HEK293 (cell line): Measurements from ENCODE around the gene ASIP.

ENCODE experiments used
- CTCF ChIA-PET: fragments of 350-600 bp; formaldehyde crosslinking; extraction: SDS; loops from one replicate; lab custom pipeline; 2021; ENCODE audit warnings: antibody characterized with exemption; lab: Yijun Ruan, JAX
- POLR2A ChIA-PET: fragments of 300-600 bp; formaldehyde crosslinking; extraction: SDS; loops from one replicate; lab custom pipeline; 2020; ENCODE audit warnings: antibody characterized with exemption, inconsistent platforms; lab: Yijun Ruan, JAX
- H3K27ac ChIP-seq: fragments of 200-500 bp; sonication (Bioruptor generic); 2 replicates; pipeline ENCODE4 v1.5.1; 2014; ENCODE audit warnings: low read depth, low read length, control low read depth, inconsistent platforms; ENCODE audit errors: extremely low read depth
- H3K36me3 ChIP-seq, 2 experiments: fragments of 200-500 bp in 1 of 2; sonication (Bioruptor generic) in 1 of 2; 1 replicate in 1 of 2; 2 replicates in 1 of 2; pipeline ENCODE4 v1.5.1; 2014 to 2017; ENCODE audit warnings: inconsistent platforms in 2 of 2, low read length in 2 of 2; ENCODE audit not compliant: control insufficient read depth in 2 of 2, insufficient read depth in 1 of 2
- H3K4me1 ChIP-seq: fragments of 200-500 bp; sonication (Bioruptor generic); 2 replicates; pipeline ENCODE4 v1.5.1; 2014; ENCODE audit warnings: mild to moderate bottlenecking, low read length, inconsistent platforms; ENCODE audit not compliant: control insufficient read depth, insufficient read depth
- H3K4me3 ChIP-seq: 2 replicates; pipeline ENCODE4 v1.5.1; 2011; ENCODE audit warnings: low read depth, mild to moderate bottlenecking, control low read depth, low read length, moderate library complexity
- H3K9me3 ChIP-seq: fragments of 200-500 bp; sonication (Bioruptor generic); 2 replicates; pipeline ENCODE4 v1.5.1; 2014; ENCODE audit warnings: low read depth, low read length, inconsistent platforms; ENCODE audit not compliant: control insufficient read depth, insufficient read depth
- MYNN ChIP-seq: fragments of 450-650 bp; formaldehyde crosslinking; IDR thresholded peaks from 2 replicates; pipeline ENCODE4 v1.5.1; 2016; ENCODE audit warnings: missing biosample characterization, missing genetic modification characterization, borderline replicate concordance
- PRDM1 ChIP-seq: fragments of 450-650 bp; formaldehyde crosslinking; IDR thresholded peaks from 2 replicates; pipeline ENCODE4; 2016; ENCODE audit warnings: missing biosample characterization, missing genetic modification characterization
- SP3 ChIP-seq: fragments of 450-650 bp; formaldehyde crosslinking; IDR thresholded peaks from 2 replicates; pipeline ENCODE4 v1.5.1; 2016; ENCODE audit warnings: missing biosample characterization, missing genetic modification characterization
- TCF7L2 ChIP-seq: IDR thresholded peaks from 2 replicates; pipeline ENCODE4 v1.6.1; 2011; ENCODE audit warnings: low read depth, mild to moderate bottlenecking, inconsistent platforms, low read length, moderate library complexity, borderline replicate concordance
- WT1 ChIP-seq: fragments of 450-650 bp; formaldehyde crosslinking; IDR thresholded peaks from 2 replicates; pipeline ENCODE4 v1.5.1; 2016; ENCODE audit warnings: missing biosample characterization, missing genetic modification characterization
- ZNF214 ChIP-seq: fragments of 450-650 bp; formaldehyde crosslinking; IDR thresholded peaks from 2 replicates; pipeline ENCODE4 v1.5.1; 2017; ENCODE audit warnings: missing biosample characterization, mild to moderate bottlenecking, missing genetic modification characterization, borderline replicate concordance
- ZNF423 ChIP-seq: fragments of 450-650 bp; formaldehyde crosslinking; IDR thresholded peaks from 2 replicates; pipeline ENCODE4 v1.5.1; 2016; ENCODE audit warnings: missing biosample characterization, missing genetic modification characterization
- ZNF555 ChIP-seq: fragments of 450-650 bp; formaldehyde crosslinking; conservative IDR thresholded peaks from 2 replicates; pipeline ENCODE4 v1.5.1; 2017; ENCODE audit warnings: missing biosample characterization, mild to moderate bottlenecking, missing genetic modification characterization, inconsistent platforms
- ZNF624 ChIP-seq: fragments of 450-650 bp; formaldehyde crosslinking; IDR thresholded peaks from 2 replicates; pipeline ENCODE4 v1.5.1; 2017; ENCODE audit warnings: missing biosample characterization, missing genetic modification characterization
- ZNF658 ChIP-seq: fragments of 450-650 bp; formaldehyde crosslinking; IDR thresholded peaks from 2 replicates; pipeline ENCODE4; 2016; ENCODE audit warnings: missing biosample characterization, missing genetic modification characterization
- ZNF664 ChIP-seq: fragments of 450-650 bp; formaldehyde crosslinking; IDR thresholded peaks from 2 replicates; pipeline ENCODE4 v1.5.1; 2016; ENCODE audit warnings: missing biosample characterization, missing genetic modification characterization
- ZNF768 ChIP-seq: fragments of 450-650 bp; formaldehyde crosslinking; IDR thresholded peaks from 2 replicates; pipeline ENCODE4 v1.5.1; 2018; ENCODE audit warnings: missing biosample characterization, mild to moderate bottlenecking, missing genetic modification characterization
- ZXDB ChIP-seq: fragments of 450-650 bp; formaldehyde crosslinking; IDR thresholded peaks from 2 replicates; pipeline ENCODE4 v1.5.1; 2016; ENCODE audit warnings: missing biosample characterization, missing genetic modification characterization
- TF ChIP-seq, protein P1 (sequence below): fragments of 450-650 bp; formaldehyde crosslinking; IDR thresholded peaks from 2 replicates; pipeline ENCODE4 v1.5.1; 2016; ENCODE audit warnings: missing biosample characterization, missing genetic modification characterization, borderline replicate concordance
- TF ChIP-seq, protein P2 (sequence below): fragments of 450-650 bp; formaldehyde crosslinking; IDR thresholded peaks from 2 replicates; pipeline ENCODE4 v1.5.1; 2016; ENCODE audit warnings: missing biosample characterization, missing genetic modification characterization
- TF ChIP-seq, protein P3 (sequence below): fragments of 450-650 bp; formaldehyde crosslinking; IDR thresholded peaks from 2 replicates; pipeline ENCODE4 v1.5.1; 2016; ENCODE audit warnings: missing biosample characterization, missing genetic modification characterization

Gene ASIP

DNA sequence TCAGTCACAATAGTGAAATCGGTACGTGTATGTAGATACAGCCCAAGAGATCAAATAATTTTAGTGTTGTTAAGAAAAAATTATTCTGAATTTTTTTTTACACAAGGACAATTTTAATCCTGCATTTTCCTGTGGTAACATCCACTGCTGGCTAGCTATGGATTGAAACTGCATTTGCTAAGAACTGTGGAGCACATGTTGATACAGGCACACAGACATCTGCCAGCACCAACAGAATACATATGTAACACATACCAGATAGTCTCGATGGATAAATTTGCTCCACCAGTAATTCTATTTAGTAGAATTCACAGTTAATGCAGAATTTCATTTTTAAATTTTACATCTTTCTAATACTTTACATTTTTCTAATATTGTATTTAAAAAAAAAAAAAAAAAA is 2.2 kb downstream of the ASIP start:
- no peaks in the 10 kb centered on the region for H3K9me3 ChIP-seq
- no peak overlapping the region for H3K27ac ChIP-seq
- POLR2A ChIA-PET, result no interaction called here
- no peaks in the 10 kb centered on the region for H3K4me1 ChIP-seq
- no peaks in the 10 kb centered on the region for H3K36me3 ChIP-seq
- TF ChIP-seq, protein P1, sequence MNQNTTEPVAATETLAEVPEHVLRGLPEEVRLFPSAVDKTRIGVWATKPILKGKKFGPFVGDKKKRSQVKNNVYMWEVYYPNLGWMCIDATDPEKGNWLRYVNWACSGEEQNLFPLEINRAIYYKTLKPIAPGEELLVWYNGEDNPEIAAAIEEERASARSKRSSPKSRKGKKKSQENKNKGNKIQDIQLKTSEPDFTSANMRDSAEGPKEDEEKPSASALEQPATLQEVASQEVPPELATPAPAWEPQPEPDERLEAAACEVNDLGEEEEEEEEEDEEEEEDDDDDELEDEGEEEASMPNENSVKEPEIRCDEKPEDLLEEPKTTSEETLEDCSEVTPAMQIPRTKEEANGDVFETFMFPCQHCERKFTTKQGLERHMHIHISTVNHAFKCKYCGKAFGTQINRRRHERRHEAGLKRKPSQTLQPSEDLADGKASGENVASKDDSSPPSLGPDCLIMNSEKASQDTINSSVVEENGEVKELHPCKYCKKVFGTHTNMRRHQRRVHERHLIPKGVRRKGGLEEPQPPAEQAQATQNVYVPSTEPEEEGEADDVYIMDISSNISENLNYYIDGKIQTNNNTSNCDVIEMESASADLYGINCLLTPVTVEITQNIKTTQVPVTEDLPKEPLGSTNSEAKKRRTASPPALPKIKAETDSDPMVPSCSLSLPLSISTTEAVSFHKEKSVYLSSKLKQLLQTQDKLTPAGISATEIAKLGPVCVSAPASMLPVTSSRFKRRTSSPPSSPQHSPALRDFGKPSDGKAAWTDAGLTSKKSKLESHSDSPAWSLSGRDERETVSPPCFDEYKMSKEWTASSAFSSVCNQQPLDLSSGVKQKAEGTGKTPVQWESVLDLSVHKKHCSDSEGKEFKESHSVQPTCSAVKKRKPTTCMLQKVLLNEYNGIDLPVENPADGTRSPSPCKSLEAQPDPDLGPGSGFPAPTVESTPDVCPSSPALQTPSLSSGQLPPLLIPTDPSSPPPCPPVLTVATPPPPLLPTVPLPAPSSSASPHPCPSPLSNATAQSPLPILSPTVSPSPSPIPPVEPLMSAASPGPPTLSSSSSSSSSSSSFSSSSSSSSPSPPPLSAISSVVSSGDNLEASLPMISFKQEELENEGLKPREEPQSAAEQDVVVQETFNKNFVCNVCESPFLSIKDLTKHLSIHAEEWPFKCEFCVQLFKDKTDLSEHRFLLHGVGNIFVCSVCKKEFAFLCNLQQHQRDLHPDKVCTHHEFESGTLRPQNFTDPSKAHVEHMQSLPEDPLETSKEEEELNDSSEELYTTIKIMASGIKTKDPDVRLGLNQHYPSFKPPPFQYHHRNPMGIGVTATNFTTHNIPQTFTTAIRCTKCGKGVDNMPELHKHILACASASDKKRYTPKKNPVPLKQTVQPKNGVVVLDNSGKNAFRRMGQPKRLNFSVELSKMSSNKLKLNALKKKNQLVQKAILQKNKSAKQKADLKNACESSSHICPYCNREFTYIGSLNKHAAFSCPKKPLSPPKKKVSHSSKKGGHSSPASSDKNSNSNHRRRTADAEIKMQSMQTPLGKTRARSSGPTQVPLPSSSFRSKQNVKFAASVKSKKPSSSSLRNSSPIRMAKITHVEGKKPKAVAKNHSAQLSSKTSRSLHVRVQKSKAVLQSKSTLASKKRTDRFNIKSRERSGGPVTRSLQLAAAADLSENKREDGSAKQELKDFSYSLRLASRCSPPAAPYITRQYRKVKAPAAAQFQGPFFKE, result no peak
- TF ChIP-seq ZNF214 (no peak), ZNF664 (tag by site-specific recombination) (no peak), MYNN (tag by site-specific recombination) (no peak), ZNF658 (tag by site-specific recombination) (no peak), ZNF555 (no peak), SP3 (no peak)
- TF ChIP-seq, protein P2, sequence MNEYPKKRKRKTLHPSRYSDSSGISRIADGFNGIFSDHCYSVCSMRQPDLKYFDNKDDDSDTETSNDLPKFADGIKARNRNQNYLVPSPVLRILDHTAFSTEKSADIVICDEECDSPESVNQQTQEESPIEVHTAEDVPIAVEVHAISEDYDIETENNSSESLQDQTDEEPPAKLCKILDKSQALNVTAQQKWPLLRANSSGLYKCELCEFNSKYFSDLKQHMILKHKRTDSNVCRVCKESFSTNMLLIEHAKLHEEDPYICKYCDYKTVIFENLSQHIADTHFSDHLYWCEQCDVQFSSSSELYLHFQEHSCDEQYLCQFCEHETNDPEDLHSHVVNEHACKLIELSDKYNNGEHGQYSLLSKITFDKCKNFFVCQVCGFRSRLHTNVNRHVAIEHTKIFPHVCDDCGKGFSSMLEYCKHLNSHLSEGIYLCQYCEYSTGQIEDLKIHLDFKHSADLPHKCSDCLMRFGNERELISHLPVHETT (tag by site-specific recombination), result no peak
- TF ChIP-seq, all 188 proteins: peak for 0
- no peak overlapping the region for H3K4me3 ChIP-seq
- CTCF ChIA-PET, result interaction anchor here (1.4 kb wide), 1 partner anchor 12 kb away, joined by 3 read pairs; no protein-coding TSS in a partner anchor

DNA sequence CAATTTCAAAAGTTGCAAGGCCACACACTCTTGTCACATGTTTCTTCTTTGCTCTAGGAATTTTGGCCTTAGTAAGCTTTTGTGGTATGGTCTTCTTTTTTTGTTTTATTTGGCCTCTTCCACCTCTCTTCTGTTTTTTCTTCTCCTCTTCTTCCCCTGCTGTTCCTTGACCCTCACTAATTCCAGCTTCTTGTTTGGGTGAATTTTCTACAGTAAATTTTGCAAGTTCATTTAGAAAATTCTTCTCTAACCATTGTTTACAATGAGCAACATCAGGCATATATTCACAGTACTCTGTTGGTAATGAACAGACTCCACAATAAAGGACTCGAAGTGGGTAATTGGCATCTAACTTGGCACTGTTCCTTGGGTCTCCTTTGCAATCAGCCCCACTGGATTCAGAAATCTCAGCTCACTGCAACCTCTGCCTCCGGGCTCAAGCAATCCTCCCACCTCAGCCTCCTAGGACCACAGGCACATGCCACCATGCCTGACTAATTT is 5.0 kb downstream of the ASIP start:
- CTCF ChIA-PET, result interaction anchor here (0.6 to 0.7 kb wide), 3 partner anchors 10 to 849 kb away, joined by 3 to 5 read pairs (median 3); no protein-coding TSS in a partner anchor
- H3K4me1 ChIP-seq, result no peaks in the 10 kb centered on the region
- TF ChIP-seq ZNF768 (tag by site-specific recombination), result no peak
- TF ChIP-seq PRDM1, result no peak
- TF ChIP-seq ZXDB (tag by site-specific recombination), result no peak
- no peak for TF ChIP-seq TCF7L2
- no peak for TF ChIP-seq ZNF624
- TF ChIP-seq, protein P3, sequence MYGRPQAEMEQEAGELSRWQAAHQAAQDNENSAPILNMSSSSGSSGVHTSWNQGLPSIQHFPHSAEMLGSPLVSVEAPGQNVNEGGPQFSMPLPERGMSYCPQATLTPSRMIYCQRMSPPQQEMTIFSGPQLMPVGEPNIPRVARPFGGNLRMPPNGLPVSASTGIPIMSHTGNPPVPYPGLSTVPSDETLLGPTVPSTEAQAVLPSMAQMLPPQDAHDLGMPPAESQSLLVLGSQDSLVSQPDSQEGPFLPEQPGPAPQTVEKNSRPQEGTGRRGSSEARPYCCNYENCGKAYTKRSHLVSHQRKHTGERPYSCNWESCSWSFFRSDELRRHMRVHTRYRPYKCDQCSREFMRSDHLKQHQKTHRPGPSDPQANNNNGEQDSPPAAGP (tag by site-specific recombination), result no peak
- TF ChIP-seq WT1 (tag by site-specific recombination), result no peak
- no peak for TF ChIP-seq ZNF658 (tag by site-specific recombination)
- no peak for TF ChIP-seq ZNF423 (tag by site-specific recombination)
- no peak overlapping the region for H3K4me3 ChIP-seq
- POLR2A ChIA-PET, result no interaction called here
- H3K27ac ChIP-seq, result no peak overlapping the region
- no peaks in the 10 kb centered on the region for H3K9me3 ChIP-seq
- H3K36me3 ChIP-seq, result no peaks in the 10 kb centered on the region
